Loucy (cell line): ENCODE results near the gene AKR7A2.

ENCODE experiments used
- H2AFZ ChIP-seq: fragments of 200-600 bp; sonication (generic); 2 replicates; pipeline ENCODE4 v1.6.0; 2016; ENCODE audit warnings: antibody characterized with exemption, mild to moderate bottlenecking, low read length, moderate library complexity
- H3F3A ChIP-seq: fragments of 200-600 bp; 2 replicates; pipeline ENCODE4 v1.6.0; 2016; ENCODE audit warnings: antibody characterized with exemption, low read depth, mild to moderate bottlenecking
- H3K27me3 ChIP-seq: fragments of 200-600 bp; sonication (generic); 2 replicates; pipeline ENCODE4 v1.6.1; 2014; ENCODE audit warnings: low read length, mild to moderate bottlenecking; ENCODE audit not compliant: insufficient read depth, poor library complexity, severe bottlenecking
- H3K36me3 ChIP-seq: fragments of 200-600 bp; sonication (generic); 2 replicates; pipeline ENCODE4 v1.6.1; 2016; ENCODE audit warnings: low read length; ENCODE audit not compliant: insufficient read depth
- H3K4me1 ChIP-seq: fragments of 200-600 bp; sonication (generic); 2 replicates; pipeline ENCODE4 v1.5.1; 2014; ENCODE audit warnings: low read length, mild to moderate bottlenecking; ENCODE audit not compliant: insufficient read depth, poor library complexity, severe bottlenecking
- H3K4me2 ChIP-seq: fragments of 200-600 bp; sonication (generic); 2 replicates; pipeline ENCODE4 v1.6.0; 2014; ENCODE audit warnings: antibody characterized with exemption, low read length, low read depth, mild to moderate bottlenecking; ENCODE audit not compliant: poor library complexity, severe bottlenecking
- H3K4me3 ChIP-seq: fragments of 200-600 bp; sonication (generic); 2 replicates; pipeline ENCODE4 v1.5.1; 2014; ENCODE audit warnings: low read length, mild to moderate bottlenecking, mixed read lengths; ENCODE audit not compliant: poor library complexity, severe bottlenecking
- H3K79me2 ChIP-seq: fragments of 200-600 bp; sonication (generic); 2 replicates; pipeline ENCODE4 v1.6.1; 2014; ENCODE audit warnings: low read length; ENCODE audit not compliant: insufficient read depth
- H3K9ac ChIP-seq: fragments of 200-600 bp; sonication (generic); 2 replicates; pipeline ENCODE4 v1.6.0; 2014; ENCODE audit warnings: mild to moderate bottlenecking, low read depth, low read length, moderate library complexity; ENCODE audit not compliant: poor library complexity, severe bottlenecking
- H3K9me2 ChIP-seq: fragments of 200-600 bp; sonication (generic); replicated peaks from 2 replicates; pipeline ENCODE4 v1.6.1; 2016; ENCODE audit warnings: low read depth, low read length, mixed read lengths
- H3K9me3 ChIP-seq: fragments of 200-600 bp; sonication (generic); 2 replicates; pipeline ENCODE4 v1.6.1; 2014; ENCODE audit warnings: mild to moderate bottlenecking, antibody characterized with exemption, low read length, low read depth; ENCODE audit not compliant: insufficient read depth
- H4K20me1 ChIP-seq: fragments of 200-600 bp; sonication (generic); 2 replicates; pipeline ENCODE4 v1.6.0; 2014; ENCODE audit warnings: antibody characterized with exemption, low read length, mild to moderate bottlenecking; ENCODE audit not compliant: insufficient read depth, poor library complexity, severe bottlenecking
- CTCF ChIP-seq: fragments of 200-600 bp; sonication (generic); conservative IDR thresholded peaks from 2 replicates; pipeline ENCODE4 v1.5.1; 2014; ENCODE audit warnings: mild to moderate bottlenecking, antibody characterized with exemption, low read length
- EZH2phosphoT487 ChIP-seq: fragments of 200-600 bp; IDR thresholded peaks from 2 replicates; pipeline ENCODE4 v1.6.1; 2018; ENCODE audit warnings: antibody characterized with exemption, mild to moderate bottlenecking, moderate library complexity, borderline replicate concordance

The AKR7A2 gene

GRCh38 chr1:19332832-19333231 is 20.9 kb upstream of the AKR7A2 start:
- H3K9me3 ChIP-seq, result no peaks in the 10 kb centered on the region
- no peak overlapping the region for H3K9ac ChIP-seq
- no peaks in the 10 kb centered on the region for H3K27me3 ChIP-seq
- H3F3A ChIP-seq, result no peaks in the 10 kb centered on the region
- no peaks in the 10 kb centered on the region for H3K79me2 ChIP-seq
- no peak overlapping the region for H3K4me2 ChIP-seq
- H2AFZ ChIP-seq, result no peak overlapping the region
- no peak for TF ChIP-seq CTCF
- TF ChIP-seq EZH2phosphoT487, result no peak
- H3K36me3 ChIP-seq, result peaks cover 5% of the 10 kb centered on the region; the same call in 1 of the 2 replicates
- no peaks in the 10 kb centered on the region for H3K4me1 ChIP-seq
- no peaks in the 10 kb centered on the region for H3K9me2 ChIP-seq
- H3K4me3 ChIP-seq, result no peak overlapping the region
- no peaks in the 10 kb centered on the region for H4K20me1 ChIP-seq

GRCh38 chr1:19331262-19331878 is 19.4 kb upstream of the AKR7A2 start:
- no peaks in the 10 kb centered on the region for H3K9me3 ChIP-seq
- H3K4me2 ChIP-seq, result no peak overlapping the region
- H3K9me2 ChIP-seq, result no peaks in the 10 kb centered on the region
- H3K4me3 ChIP-seq, result no peak overlapping the region
- no peak overlapping the region for H2AFZ ChIP-seq
- H4K20me1 ChIP-seq, result no peaks in the 10 kb centered on the region
- H3K4me1 ChIP-seq, result no peaks in the 10 kb centered on the region
- H3K79me2 ChIP-seq, result no peaks in the 10 kb centered on the region
- no peaks in the 10 kb centered on the region for H3F3A ChIP-seq
- TF ChIP-seq CTCF, result no peak
- TF ChIP-seq EZH2phosphoT487, result no peak
- no peaks in the 10 kb centered on the region for H3K36me3 ChIP-seq
- no peak overlapping the region for H3K9ac ChIP-seq
- H3K27me3 ChIP-seq, result no peaks in the 10 kb centered on the region

- H3K4me1 ChIP-seq, result no peaks in the 10 kb centered on the region
- TF ChIP-seq EZH2phosphoT487, result no peak
- no peaks in the 10 kb centered on the region for H3K9me2 ChIP-seq
- no peaks in the 10 kb centered on the region for H3F3A ChIP-seq
- H3K79me2 ChIP-seq, result no peaks in the 10 kb centered on the region
- no peak overlapping the region for H3K4me3 ChIP-seq
- no peaks in the 10 kb centered on the region for H3K27me3 ChIP-seq
- no peak overlapping the region for H2AFZ ChIP-seq
- no peaks in the 10 kb centered on the region for H3K9me3 ChIP-seq
- no peak overlapping the region for H3K9ac ChIP-seq
- no peak overlapping the region for H3K4me2 ChIP-seq
- no peaks in the 10 kb centered on the region for H4K20me1 ChIP-seq
- no peaks in the 10 kb centered on the region for H3K36me3 ChIP-seq
Measured at GRCh38 chr1:19330449-19331135, 18.6 kb upstream of the AKR7A2 start.

- Histone ChIP-seq H3K79me2 (no peaks in the 10 kb centered on the region), H4K20me1 (no peaks in the 10 kb centered on the region), H3K36me3 (no peaks in the 10 kb centered on the region; the same call in 1 of the 2 replicates), H3F3A (no peaks in the 10 kb centered on the region), H3K9ac (no peak overlapping the region), H3K4me1 (no peaks in the 10 kb centered on the region), H3K4me3 (no peak overlapping the region), H3K27me3 (no peaks in the 10 kb centered on the region), H3K4me2 (no peak overlapping the region), H3K9me3 (no peaks in the 10 kb centered on the region), H2AFZ (no peak overlapping the region), H3K9me2 (no peaks in the 10 kb centered on the region)
- TF ChIP-seq EZH2phosphoT487, result no peak
- no peak for TF ChIP-seq CTCF
Measured at GRCh38 chr1:19329611-19330010, 17.7 kb upstream of the AKR7A2 start.
